Natural killer cell (primary cell): ENCODE results near the gene CPLX4. TPM values are rescaled to one million over a fixed set of nuclear protein-coding genes. Genes with fewer than 3 reads are reported as not detected.

Experiments used
- ATAC-seq, 3 donors: fragments of 150-1000 bp in 2 of 3; fragments of 200-7000 bp in 1 of 3; cut with Tn5 transposase; 1 replicate in 1 of 3; 2 replicates in 2 of 3; pipeline ENCODE4 v1.10.0; 2021; ENCODE audit warnings: mild to moderate bottlenecking in 2 of 3, moderate library complexity in 2 of 3
- DNase-seq, 2 donors: peaks; one replicate each; pipeline versions ENCODE4 v3.0.0 to v3.0.0-alpha.2; 2013 to 2021; ENCODE audit warnings: mixed read lengths in 1 of 2
- H3K27ac ChIP-seq: one replicate; pipeline ENCODE4 v1.5.1; 2013; ENCODE audit warnings: mild to moderate bottlenecking, low read length
- H3K27me3 ChIP-seq: one replicate; pipeline ENCODE4 v1.6.1; 2013; ENCODE audit warnings: low read length; ENCODE audit not compliant: control insufficient read depth, insufficient read depth
- H3K36me3 ChIP-seq: one replicate; pipeline ENCODE4 v1.6.1; 2013; ENCODE audit warnings: low read length; ENCODE audit not compliant: control insufficient read depth, insufficient read depth
- H3K4me1 ChIP-seq: one replicate; pipeline ENCODE4 v1.6.1; 2013; ENCODE audit warnings: low read length; ENCODE audit not compliant: control insufficient read depth, insufficient read depth
- H3K4me3 ChIP-seq: one replicate; pipeline ENCODE4 v1.5.1; 2013; ENCODE audit warnings: low read length
- H3K9me3 ChIP-seq: one replicate; pipeline ENCODE4 v1.6.1; 2013; ENCODE audit warnings: low read length; ENCODE audit not compliant: control insufficient read depth, insufficient read depth
- H3K27ac Mint-ChIP-seq, 2 donors: one replicate each; pipeline ENCODE4 v1.8.0; 2022; ENCODE audit warnings: mild to moderate bottlenecking in 2 of 2, mixed read lengths in 2 of 2, moderate library complexity in 1 of 2
- H3K27me3 Mint-ChIP-seq, 2 donors: one replicate each; pipeline ENCODE4 v1.8.0; 2022; ENCODE audit warnings: low read depth in 2 of 2, mixed read lengths in 2 of 2
- H3K36me3 Mint-ChIP-seq: one replicate; pipeline ENCODE4 v1.8.0; 2022; ENCODE audit warnings: mixed read lengths
- H3K4me1 Mint-ChIP-seq, 2 donors: one replicate each; pipeline ENCODE4 v1.8.0; 2022; ENCODE audit warnings: mixed read lengths in 2 of 2
- H3K4me3 Mint-ChIP-seq: one replicate; pipeline ENCODE4 v1.8.0; 2022; ENCODE audit warnings: mild to moderate bottlenecking, moderate library complexity, mixed read lengths
- H3K9me3 Mint-ChIP-seq, 2 donors: one replicate each; pipeline ENCODE4 v1.8.0; 2022; ENCODE audit warnings: mixed read lengths in 2 of 2
- WGBS: methylation state at CpG from one replicate; pipeline ENCODE4 v1.1.7; 2013; ENCODE audit warnings: missing lambda C conversion rate; ENCODE audit not compliant: insufficient coverage; 5-methylcytosine and 5-hydroxymethylcytosine counted together
- intact Hi-C: fragments of 100-400 bp; cut with micrococcal nuclease; formaldehyde crosslinking; loops from one replicate; pipeline ENCODE4 v1.14.2; 2022
- total RNA-seq, 4 donors: library from RNA; stranded (reverse); fragments of 120-200 nt in 1 of 4; gene quantifications; one replicate each; pipeline versions ENCODE4 v1.2.3 to v1.2.4, GENCODE V29; 2013 to 2022
- TF ChIP-seq, protein P1 (sequence below): fragments of 200-600 bp; IDR thresholded peaks from one replicate; pipeline ENCODE4 v1.8.0; 2022; ENCODE audit warnings: antibody characterized with exemption

The CPLX4 gene
- total RNA-seq, 3 donors from 2014 or later (not counting 1 experiment from before 2014, with no cell fraction given), result not detected

DNA sequence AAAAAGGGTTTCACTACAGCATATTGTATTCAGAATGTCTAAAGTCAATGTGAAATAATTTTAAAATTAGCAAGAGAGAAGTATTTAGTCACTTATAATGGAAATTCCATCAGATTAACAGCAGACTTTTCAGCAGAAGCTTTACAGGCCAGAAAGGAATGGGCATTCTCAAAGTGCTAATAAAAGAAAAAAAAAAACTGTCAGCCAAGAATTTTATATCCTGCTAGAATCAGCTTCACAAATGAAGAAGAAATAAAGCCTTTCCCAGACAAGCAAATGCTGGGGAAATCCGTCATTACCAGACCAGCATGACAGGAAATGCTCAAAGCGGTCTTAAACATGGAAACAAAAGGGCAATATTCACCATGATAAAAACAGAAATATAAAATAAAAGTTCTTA lies 21.9 kb upstream of the CPLX4 start:
- Histone ChIP-seq H3K27me3 (no peaks in the 10 kb centered on the region), H3K27ac (no peak overlapping the region), H3K36me3 (peaks cover 68% of the 10 kb centered on the region), H3K9me3 (peaks cover 6% of the 10 kb centered on the region), H3K4me3 (no peak overlapping the region), H3K4me1 (no peaks in the 10 kb centered on the region)
- ATAC-seq (no peak), DNase-seq (no peak)
- no peaks in the 10 kb centered on the region for H3K27me3 Mint-ChIP-seq
- peaks cover 69% of the 10 kb centered on the region for H3K36me3 Mint-ChIP-seq
- TF ChIP-seq, protein P1, sequence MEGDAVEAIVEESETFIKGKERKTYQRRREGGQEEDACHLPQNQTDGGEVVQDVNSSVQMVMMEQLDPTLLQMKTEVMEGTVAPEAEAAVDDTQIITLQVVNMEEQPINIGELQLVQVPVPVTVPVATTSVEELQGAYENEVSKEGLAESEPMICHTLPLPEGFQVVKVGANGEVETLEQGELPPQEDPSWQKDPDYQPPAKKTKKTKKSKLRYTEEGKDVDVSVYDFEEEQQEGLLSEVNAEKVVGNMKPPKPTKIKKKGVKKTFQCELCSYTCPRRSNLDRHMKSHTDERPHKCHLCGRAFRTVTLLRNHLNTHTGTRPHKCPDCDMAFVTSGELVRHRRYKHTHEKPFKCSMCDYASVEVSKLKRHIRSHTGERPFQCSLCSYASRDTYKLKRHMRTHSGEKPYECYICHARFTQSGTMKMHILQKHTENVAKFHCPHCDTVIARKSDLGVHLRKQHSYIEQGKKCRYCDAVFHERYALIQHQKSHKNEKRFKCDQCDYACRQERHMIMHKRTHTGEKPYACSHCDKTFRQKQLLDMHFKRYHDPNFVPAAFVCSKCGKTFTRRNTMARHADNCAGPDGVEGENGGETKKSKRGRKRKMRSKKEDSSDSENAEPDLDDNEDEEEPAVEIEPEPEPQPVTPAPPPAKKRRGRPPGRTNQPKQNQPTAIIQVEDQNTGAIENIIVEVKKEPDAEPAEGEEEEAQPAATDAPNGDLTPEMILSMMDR, result no peak
- peaks cover 17 to 36% of the 10 kb centered on the region in 2 donors for H3K4me1 Mint-ChIP-seq
- no peak overlapping the region for H3K4me3 Mint-ChIP-seq
- H3K27ac Mint-ChIP-seq, result no peak overlapping the region
- 88% methylated on average over 1 of the region's 2 CpGs for WGBS
- peaks cover 7% of the 10 kb centered on the region in 2 donors for H3K9me3 Mint-ChIP-seq
- intact Hi-C loops, result no loop called here

DNA sequence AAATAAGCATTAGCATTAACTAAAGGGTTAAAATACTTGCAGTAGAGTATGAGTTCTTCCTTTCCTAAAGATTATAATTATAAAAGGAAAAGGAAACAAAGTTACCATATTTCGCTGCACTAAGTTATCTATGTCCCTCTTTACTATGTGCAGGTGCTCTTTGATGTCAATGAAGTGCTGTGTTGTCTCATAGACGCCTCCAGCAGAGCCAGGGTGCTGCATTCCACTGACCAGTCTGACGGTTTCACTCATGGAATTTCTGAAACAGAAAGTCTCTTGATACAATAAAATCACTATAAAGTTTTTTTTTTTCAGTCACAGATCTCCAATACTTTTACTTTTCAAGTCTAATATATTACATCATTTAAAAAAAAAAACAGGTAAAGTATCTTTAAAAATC lies 14.5 kb upstream of the CPLX4 start:
- Mint-ChIP-seq H3K27ac (no peak overlapping the region), H3K4me1 (no peaks in the 10 kb centered on the region), H3K36me3 (peaks cover 31% of the 10 kb centered on the region), H3K4me3 (no peak overlapping the region), H3K27me3 (no peaks in the 10 kb centered on the region), H3K9me3 (no peaks in the 10 kb centered on the region)
- Histone ChIP-seq H3K27me3 (no peaks in the 10 kb centered on the region), H3K27ac (no peak overlapping the region), H3K9me3 (no peaks in the 10 kb centered on the region), H3K4me3 (no peak overlapping the region), H3K36me3 (peaks cover 68% of the 10 kb centered on the region), H3K4me1 (no peaks in the 10 kb centered on the region)
- intact Hi-C loops, result no loop called here
- TF ChIP-seq, protein P1, result no peak
- ATAC-seq (no peak), DNase-seq (no peak)
- 97% methylated on average over 2 of the region's 3 CpGs for WGBS

DNA sequence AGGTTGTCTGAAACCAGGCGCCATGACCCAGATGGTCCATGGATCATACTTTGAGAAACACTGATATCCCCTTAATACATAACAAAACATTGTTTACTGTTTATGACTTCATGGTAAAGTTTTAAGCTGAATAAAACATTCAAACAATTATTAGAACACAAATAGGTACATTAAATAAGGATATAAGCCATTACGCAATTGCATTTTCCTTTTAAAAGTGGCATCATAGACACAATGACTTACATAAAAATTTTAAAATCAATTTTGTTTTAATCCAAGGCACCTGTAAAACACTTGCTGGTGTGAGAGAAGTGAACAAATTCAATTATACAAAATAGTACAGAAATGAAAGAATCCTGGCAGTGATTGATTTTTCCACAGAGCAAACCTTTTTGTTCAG lies 10.2 kb upstream of the CPLX4 start:
- Histone ChIP-seq H3K27ac (no peak overlapping the region), H3K36me3 (peaks cover 57% of the 10 kb centered on the region), H3K27me3 (no peaks in the 10 kb centered on the region), H3K4me3 (no peak overlapping the region), H3K9me3 (no peaks in the 10 kb centered on the region), H3K4me1 (no peaks in the 10 kb centered on the region)
- DNase-seq, result no peak
- no peak overlapping the region for H3K4me3 Mint-ChIP-seq
- H3K27me3 Mint-ChIP-seq, result no peaks in the 10 kb centered on the region
- WGBS, result 100% methylated on average over 1 of the region's 2 CpGs
- peaks cover 0 to 2% of the 10 kb centered on the region in 2 donors for H3K9me3 Mint-ChIP-seq
- intact Hi-C loops, result no loop called here
- TF ChIP-seq, protein P1, result no peak
- no peak overlapping the region for H3K27ac Mint-ChIP-seq
- ATAC-seq, result no peak
- no peaks in the 10 kb centered on the region for H3K4me1 Mint-ChIP-seq
- peaks cover 40% of the 10 kb centered on the region for H3K36me3 Mint-ChIP-seq

DNA sequence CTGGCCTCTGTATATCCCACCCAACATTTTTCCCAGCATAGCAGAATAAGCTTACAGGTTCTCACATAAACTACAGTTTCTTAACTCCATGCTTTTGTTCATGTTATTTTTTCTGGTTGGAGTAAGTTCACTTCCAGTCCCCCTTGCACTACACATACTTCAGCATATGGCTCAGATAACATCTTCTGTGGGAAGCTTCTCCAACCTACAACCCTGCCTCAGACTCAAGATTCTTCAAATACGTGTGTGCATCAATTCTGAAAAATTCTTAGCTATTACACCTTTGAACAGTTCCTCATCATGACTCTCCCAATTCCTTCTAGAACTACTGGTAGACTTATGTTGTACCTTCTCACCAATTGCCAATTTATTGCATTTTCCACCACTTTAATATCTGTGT lies 7.5 kb upstream of the CPLX4 start:
- Histone ChIP-seq H3K4me3 (no peak overlapping the region), H3K4me1 (no peaks in the 10 kb centered on the region), H3K27me3 (no peaks in the 10 kb centered on the region), H3K9me3 (no peaks in the 10 kb centered on the region), H3K36me3 (peaks cover 36% of the 10 kb centered on the region), H3K27ac (no peak overlapping the region)
- DNase-seq (no peak), ATAC-seq (no peak)
- Mint-ChIP-seq H3K27me3 (peaks cover under 1 to 10% of the 10 kb centered on the region in 2 donors), H3K9me3 (peaks cover 0 to 2% of the 10 kb centered on the region in 2 donors), H3K36me3 (peaks cover 31% of the 10 kb centered on the region), H3K4me1 (no peaks in the 10 kb centered on the region), H3K27ac (no peak overlapping the region), H3K4me3 (no peak overlapping the region)
- TF ChIP-seq, protein P1, result no peak
- 88% methylated on average over 1 of the region's 1 CpG for WGBS
- intact Hi-C loops, result no loop called here
